Neural cell (in vitro differentiated cells): ENCODE results near the gene FGB. TPM values are rescaled to one million over a fixed set of nuclear protein-coding genes. Genes with fewer than 3 reads are reported as not detected.
"Not testable (repeated sequence)": the region's sequence is repeated elsewhere in the genome, so short reads cannot be mapped to it uniquely, and the experiment has no call there.

Experiments
- H2AFZ ChIP-seq: fragments of 200-600, 300-800 bp; sonication (generic), shearing (Covaris generic); 2 replicates; pipeline ENCODE4 v1.6.0; 2014; ENCODE audit warnings: low read depth, mild to moderate bottlenecking, antibody characterized with exemption, low read length, moderate library complexity
- H3F3A ChIP-seq: fragments of 200-600 bp; shearing (Covaris generic); 2 replicates; pipeline ENCODE4 v1.6.1; 2016; ENCODE audit warnings: mild to moderate bottlenecking, moderate library complexity, mixed read lengths, antibody characterized with exemption, low read length; ENCODE audit not compliant: insufficient read depth, poor library complexity, severe bottlenecking
- H3K27ac ChIP-seq: fragments of 200-600, 300-800 bp; sonication (generic), shearing (Covaris generic); 2 replicates; pipeline ENCODE4 v1.5.1; 2014; ENCODE audit warnings: mild to moderate bottlenecking, low read length, moderate library complexity
- H3K27me3 ChIP-seq: fragments of 300-800, 200-600 bp; sonication (generic), shearing (Covaris generic); 2 replicates; pipeline ENCODE4 v1.6.0; 2014; ENCODE audit warnings: mild to moderate bottlenecking, low read depth, low read length, moderate library complexity; ENCODE audit not compliant: insufficient read depth
- H3K36me3 ChIP-seq: fragments of 300-800, 200-600 bp; sonication (generic), shearing (Covaris generic); 2 replicates; pipeline ENCODE4 v1.5.1; 2014; ENCODE audit warnings: mild to moderate bottlenecking, antibody characterized with exemption, low read length, moderate library complexity; ENCODE audit not compliant: insufficient read depth
- H3K4me2 ChIP-seq: fragments of 300-800, 200-600 bp; sonication (generic), shearing (Covaris generic); 2 replicates; pipeline ENCODE4 v1.6.0; 2014; ENCODE audit warnings: mild to moderate bottlenecking, low read length
- H3K4me3 ChIP-seq: fragments of 300-800, 200-600 bp; sonication (generic), shearing (Covaris generic); 2 replicates; pipeline ENCODE4 v1.5.1; 2014; ENCODE audit warnings: mild to moderate bottlenecking, low read length, moderate library complexity
- H3K79me2 ChIP-seq: fragments of 200-600 bp; shearing (Covaris generic); replicated peaks from 2 replicates; pipeline ENCODE4 v1.6.0; 2014; ENCODE audit warnings: mild to moderate bottlenecking, low read length, moderate library complexity; ENCODE audit not compliant: insufficient read depth
- H3K9ac ChIP-seq: fragments of 300-800, 200-600 bp; sonication (generic), shearing (Covaris generic); 2 replicates; pipeline ENCODE4 v1.6.1; 2016; ENCODE audit warnings: mild to moderate bottlenecking, low read length, mixed read lengths
- H3K9me2 ChIP-seq: fragments of 200-600 bp; shearing (Covaris generic); 2 replicates; pipeline ENCODE4 v1.6.1; 2016; ENCODE audit warnings: mild to moderate bottlenecking, low read length, mixed read lengths; ENCODE audit not compliant: insufficient read depth
- H3K9me3 ChIP-seq: fragments of 200-600, 300-800 bp; sonication (generic), shearing (Covaris generic); 2 replicates; pipeline ENCODE4 v1.6.1; 2016; ENCODE audit warnings: mild to moderate bottlenecking, mixed run types, low read length, moderate library complexity, mixed read lengths
- H4K20me1 ChIP-seq: fragments of 200-600 bp; shearing (Covaris generic); 2 replicates; pipeline ENCODE4 v1.6.1; 2016; ENCODE audit warnings: mild to moderate bottlenecking, mixed run types; ENCODE audit not compliant: insufficient read depth
- CTCF ChIP-seq: fragments of 450-650 bp; IDR thresholded peaks from 2 replicates; pipeline ENCODE4 v1.5.1; 2014; ENCODE audit warnings: antibody characterized with exemption, mild to moderate bottlenecking, moderate library complexity; ENCODE audit not compliant: poor library complexity, severe bottlenecking
- EP300 ChIP-seq: fragments of 450-650 bp; conservative IDR thresholded peaks from 2 replicates; pipeline ENCODE4 v1.6.1; 2014; ENCODE audit warnings: antibody characterized with exemption, mild to moderate bottlenecking, moderate library complexity; ENCODE audit not compliant: poor library complexity, severe bottlenecking
- EZH2 ChIP-seq: fragments of 200-600, 300-800 bp; shearing (Covaris generic), sonication (generic); IDR thresholded peaks from 2 replicates; pipeline ENCODE4 v1.6.1; 2014; ENCODE audit warnings: antibody characterized with exemption, low read length, borderline replicate concordance, mild to moderate bottlenecking; ENCODE audit not compliant: insufficient read depth, poor library complexity, severe bottlenecking
- MXI1 ChIP-seq: fragments of 450-650 bp; conservative IDR thresholded peaks from 2 replicates; pipeline ENCODE4 v1.6.1; 2014; ENCODE audit warnings: antibody characterized with exemption, mild to moderate bottlenecking; ENCODE audit not compliant: poor library complexity, severe bottlenecking
- POLR2AphosphoS5 ChIP-seq: IDR thresholded peaks from 2 replicates; pipeline ENCODE4 v1.6.1; 2012
- RAD21 ChIP-seq: fragments of 450-650 bp; conservative IDR thresholded peaks from 2 replicates; pipeline ENCODE4 v1.6.1; 2014; ENCODE audit warnings: antibody characterized with exemption, mild to moderate bottlenecking, moderate library complexity
- REST ChIP-seq: IDR thresholded peaks from 2 replicates; pipeline ENCODE4 v1.6.1; 2012; ENCODE audit warnings: borderline replicate concordance
- SMC3 ChIP-seq: fragments of 450-650 bp; conservative IDR thresholded peaks from 2 replicates; pipeline ENCODE4 v1.6.1; 2014; ENCODE audit warnings: antibody characterized with exemption, mild to moderate bottlenecking, moderate library complexity; ENCODE audit not compliant: poor library complexity
- TAF1 ChIP-seq: IDR thresholded peaks from 2 replicates; pipeline ENCODE4 v1.6.1; 2012; ENCODE audit warnings: low read depth
- polyA plus RNA-seq: library from polyadenylated mRNA; depleted of rRNA; stranded (reverse); fragments of >200 nt; gene quantifications from 2 replicates; pipeline ENCODE4 v1.2.3, GENCODE V29; 2014

The FGB gene
- polyA plus RNA-seq, 1 donor from 2014 or later = not detected

GRCh38 chr4:154595807-154596206 is 33.0 kb downstream of the FGB start:
- Histone ChIP-seq H3K27me3 (no peaks in the 10 kb centered on the region), H3K36me3 (no peaks in the 10 kb centered on the region), H3K9ac (no peak overlapping the region), H3K4me2 (no peak overlapping the region), H3K9me3 (no peaks in the 10 kb centered on the region), H3F3A (no peaks in the 10 kb centered on the region), H3K27ac (no peak overlapping the region), H3K9me2 (no peaks in the 10 kb centered on the region), H2AFZ (no peak overlapping the region), H4K20me1 (no peaks in the 10 kb centered on the region), H3K4me3 (no peak overlapping the region), H3K79me2 (no peaks in the 10 kb centered on the region)
- TF ChIP-seq TAF1 = no peak
- TF ChIP-seq REST = no peak
- no peak for TF ChIP-seq MXI1
- no peak for TF ChIP-seq POLR2AphosphoS5
- TF ChIP-seq SMC3 = no peak
- no peak for TF ChIP-seq RAD21
- TF ChIP-seq EZH2 = no peak
- no peak for TF ChIP-seq CTCF
- no peak for TF ChIP-seq EP300

- H3K79me2 ChIP-seq, H3K27me3 ChIP-seq, H3K9me3 ChIP-seq, H3K36me3 ChIP-seq, H3K9me2 ChIP-seq, H3K4me2 ChIP-seq, H3F3A ChIP-seq, H3K9ac ChIP-seq, H2AFZ ChIP-seq, H3K4me3 ChIP-seq, H3K27ac ChIP-seq, H4K20me1 ChIP-seq: not testable (repeated sequence)
Measured at GRCh38 chr4:154597281-154597680, 34.5 kb downstream of the FGB start.
